Thoracic aorta (tissue), 2 donors: Measurements from ENCODE around the gene PPL. TPM values are rescaled to one million over a fixed set of nuclear protein-coding genes. Genes with fewer than 3 reads are reported as not detected.

Experiments used
- ATAC-seq: fragments of 150-250 bp; one replicate; pipeline ENCODE4 v1.8.0; 2017; ENCODE audit warnings: low read depth; ENCODE audit not compliant: insufficient number of reproducible peaks, low FRiP score
- DNase-seq: peaks from one replicate; pipeline ENCODE4 v3.0.0-alpha.2; 2020; ENCODE audit warnings: low spot score
- H3K27ac ChIP-seq, 2 donors: fragments of 200-600 bp; sonication (generic); 1 replicate in 1 of 2; 2 replicates in 1 of 2; pipeline ENCODE4 v1.5.1; 2016; ENCODE audit warnings: mild to moderate bottlenecking in 2 of 2, moderate library complexity in 2 of 2
- H3K27me3 ChIP-seq: fragments of 200-600 bp; sonication (generic); replicated peaks from 2 replicates; pipeline ENCODE4 v1.6.0; 2016; ENCODE audit warnings: mild to moderate bottlenecking; ENCODE audit not compliant: insufficient read depth
- H3K36me3 ChIP-seq: fragments of 200-600 bp; sonication (generic); one replicate; pipeline ENCODE4 v1.5.1; 2016
- H3K4me1 ChIP-seq, 2 donors: fragments of 200-600 bp; sonication (generic); 1 replicate in 1 of 2; 2 replicates in 1 of 2; pipeline versions ENCODE4 v1.5.1 to v1.6.0; 2016; ENCODE audit warnings: low read depth in 2 of 2, mild to moderate bottlenecking in 1 of 2; ENCODE audit not compliant: control insufficient read depth in 1 of 2
- H3K4me3 ChIP-seq: fragments of 200-600 bp; sonication (generic); 2 replicates; pipeline ENCODE4 v1.5.1; 2016; ENCODE audit warnings: mild to moderate bottlenecking
- H3K9me3 ChIP-seq: fragments of 200-600 bp; sonication (generic); 2 replicates; pipeline ENCODE4 v1.5.1; 2016
- CTCF ChIP-seq: fragments of 200-600 bp; sonication (generic); IDR thresholded peaks from one replicate; pipeline ENCODE4 v1.5.1; 2019; ENCODE audit warnings: antibody characterized with exemption
- total RNA-seq, 2 donors: library from RNA; depleted of rRNA; stranded (reverse); fragments of >200 nt; gene quantifications; one replicate each; pipeline versions ENCODE4 v1.1.0 to v1.2.3, GENCODE V29; 2016

Gene PPL
- total RNA-seq, 2 donors from 2014 or later = 22.6 to 28.8 TPM

- H3K36me3 ChIP-seq = peaks cover 27% of the 10 kb centered on the region
- H3K27me3 ChIP-seq = no peaks in the 10 kb centered on the region
- no peak overlapping the region for H3K4me3 ChIP-seq
- H3K9me3 ChIP-seq = no peaks in the 10 kb centered on the region
- TF ChIP-seq CTCF = no peak
- ATAC-seq (no peak), DNase-seq (no peak)
- no peaks in the 10 kb centered on the region for H3K4me1 ChIP-seq
- H3K27ac ChIP-seq = no peak overlapping the region
These were observed 43.7 kb downstream of the PPL start for GRCh38 chr16:4893103-4893862.

DNA sequence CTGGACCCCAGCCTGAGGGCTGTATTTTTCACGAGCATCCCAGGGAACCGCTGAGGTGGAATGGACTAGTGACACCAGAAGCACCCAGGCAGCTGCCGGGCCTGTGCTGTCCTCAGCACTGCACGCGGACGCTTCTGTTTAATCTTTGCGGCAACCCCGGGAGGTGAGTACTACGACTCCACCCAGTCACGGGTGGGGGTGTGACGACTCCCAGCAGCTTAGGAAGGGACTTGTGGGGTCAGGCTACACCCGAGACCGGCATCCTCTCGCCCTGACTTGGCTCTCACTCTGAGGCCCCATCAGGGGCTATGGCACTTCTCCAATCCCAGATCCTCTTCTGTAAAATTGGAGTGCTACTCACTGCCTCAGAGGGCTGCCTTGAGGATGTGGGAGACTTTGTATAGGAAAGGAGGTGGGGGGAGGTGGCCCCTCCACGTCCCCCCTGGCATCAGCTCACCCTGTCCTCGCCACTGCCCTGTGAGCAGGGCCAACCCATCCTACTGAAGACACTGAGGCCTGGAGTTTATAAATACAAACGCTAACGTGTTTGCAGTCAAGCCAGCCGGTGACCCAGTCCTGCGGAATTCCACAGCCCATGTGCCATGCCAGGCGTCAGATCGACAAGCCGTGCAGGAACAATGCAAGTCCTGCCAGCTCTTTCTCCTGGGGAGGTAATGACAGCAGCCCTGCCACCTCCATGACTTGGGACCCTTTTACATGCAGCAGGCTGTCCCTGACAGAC is 44.4 kb downstream of the PPL start:
- Histone ChIP-seq H3K27me3 (no peaks in the 10 kb centered on the region), H3K36me3 (peaks cover 33% of the 10 kb centered on the region), H3K27ac (no peak overlapping the region), H3K9me3 (no peaks in the 10 kb centered on the region), H3K4me1 (no peaks in the 10 kb centered on the region), H3K4me3 (no peak overlapping the region)
- no peak for TF ChIP-seq CTCF
- ATAC-seq (no peak), DNase-seq (no peak)

DNA sequence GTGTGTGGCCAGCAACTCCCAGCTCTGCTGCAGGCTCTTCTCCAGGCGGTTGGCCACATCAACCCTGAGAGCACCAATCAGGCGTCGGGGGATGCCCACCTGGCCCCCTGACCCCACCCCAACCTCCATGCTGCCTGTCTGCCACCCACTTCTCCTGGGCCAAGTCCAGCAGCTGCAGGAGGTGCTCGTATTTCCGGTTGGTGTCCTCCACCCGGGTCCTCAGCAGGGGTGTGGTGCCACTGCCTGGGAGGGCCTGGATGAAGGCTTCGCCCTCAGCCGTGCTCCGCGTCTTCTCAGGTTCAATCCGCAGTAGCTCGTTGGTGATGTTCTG is 45.1 kb downstream of the PPL start:
- ATAC-seq (no peak), DNase-seq (no peak)
- Histone ChIP-seq H3K27ac (no peak overlapping the region), H3K4me3 (no peak overlapping the region), H3K27me3 (no peaks in the 10 kb centered on the region), H3K9me3 (no peaks in the 10 kb centered on the region), H3K36me3 (peaks cover 40% of the 10 kb centered on the region), H3K4me1 (no peaks in the 10 kb centered on the region)
- no peak for TF ChIP-seq CTCF

DNA sequence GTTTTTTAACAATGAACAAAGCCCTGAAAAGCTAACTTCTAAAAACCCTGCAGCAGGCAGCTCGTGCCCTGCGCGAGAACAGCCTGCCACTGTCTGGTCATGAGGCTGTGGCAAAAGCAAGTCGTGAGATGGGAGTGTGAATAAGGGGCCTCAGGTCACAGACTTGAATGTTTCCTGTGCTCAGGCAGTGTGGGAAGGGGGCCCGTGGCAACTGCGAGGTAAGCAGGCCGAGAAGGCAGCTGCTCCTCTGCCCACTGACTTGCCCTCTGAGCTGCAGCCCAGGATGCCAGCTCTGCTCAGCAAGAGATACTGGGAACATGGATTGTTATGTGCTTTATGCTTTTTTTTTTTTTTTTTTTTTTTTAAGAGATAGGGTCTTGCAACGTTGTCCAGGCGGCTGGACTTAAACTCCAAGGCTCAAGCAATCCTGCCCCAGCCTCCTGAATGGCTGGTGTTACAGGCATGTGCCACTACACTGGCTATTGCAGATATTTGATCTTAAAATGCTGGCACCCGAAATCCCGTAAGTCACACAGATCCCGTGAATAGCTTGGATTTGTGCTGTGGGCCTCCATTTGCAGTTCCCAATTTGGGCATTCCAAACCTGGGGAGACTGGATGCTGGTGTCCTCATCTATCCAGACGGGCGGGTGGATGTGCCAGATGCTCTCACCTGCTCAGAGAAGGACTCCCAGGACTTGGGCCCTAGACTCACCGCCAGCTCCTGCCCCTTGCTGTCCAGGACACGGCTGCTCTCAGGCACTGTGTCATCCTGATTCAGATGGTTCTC is 45.7 kb downstream of the PPL start:
- Histone ChIP-seq H3K27ac (no peak overlapping the region), H3K36me3 (peaks cover 45% of the 10 kb centered on the region), H3K4me3 (no peak overlapping the region), H3K4me1 (no peaks in the 10 kb centered on the region), H3K27me3 (no peaks in the 10 kb centered on the region), H3K9me3 (no peaks in the 10 kb centered on the region)
- no peak for TF ChIP-seq CTCF
- DNase-seq = no peak
- ATAC-seq = no peak

DNA sequence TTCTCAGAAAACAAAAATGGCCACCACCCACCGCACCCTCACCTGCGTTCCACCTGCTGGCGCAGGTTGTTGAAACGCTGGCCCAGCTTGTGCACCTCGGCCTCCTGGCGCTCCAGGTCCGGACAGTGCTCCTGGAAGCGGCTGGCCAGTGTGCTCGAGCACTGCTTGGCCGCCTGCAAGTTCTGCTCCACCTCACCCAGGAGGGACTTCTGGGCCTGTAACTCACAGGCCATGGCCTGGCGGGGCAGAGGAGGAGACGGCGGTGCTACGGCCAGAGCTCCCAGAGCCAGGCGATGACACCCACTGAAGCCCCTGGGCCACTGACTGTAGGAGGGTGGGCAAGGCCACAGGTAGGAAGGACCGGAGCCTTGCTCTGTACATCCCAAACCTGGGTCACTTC is 46.3 kb downstream of the PPL start:
- TF ChIP-seq CTCF = no peak
- no peak for DNase-seq
- Histone ChIP-seq H3K4me1 (no peaks in the 10 kb centered on the region), H3K27me3 (no peaks in the 10 kb centered on the region), H3K4me3 (no peak overlapping the region), H3K27ac (no peak overlapping the region), H3K36me3 (peaks cover 51% of the 10 kb centered on the region), H3K9me3 (no peaks in the 10 kb centered on the region)
- ATAC-seq = no peak
